HepG2 (cell line): ENCODE results near the gene SELENOH. TPM values are rescaled to one million over a fixed set of nuclear protein-coding genes. Genes with fewer than 3 reads are reported as not detected.

Experiments used
- ARID5B ChIP-seq: IDR thresholded peaks from 2 replicates; pipeline ENCODE4 v1.4.0; 2020; ENCODE audit warnings: mild to moderate bottlenecking, missing genetic modification reagents
- ATF5 ChIP-seq: sonication (generic); formaldehyde crosslinking; IDR thresholded peaks from 2 replicates; pipeline ENCODE4 v1.4.0; 2020; ENCODE audit warnings: mild to moderate bottlenecking, low read depth, missing genetic modification reagents
- BORCS8-MEF2B ChIP-seq: sonication (generic); formaldehyde crosslinking; IDR thresholded peaks from 2 replicates; pipeline ENCODE4 v1.8.0; 2022; ENCODE audit warnings: mild to moderate bottlenecking, missing genetic modification reagents
- CTCF ChIP-seq: sonication (generic); formaldehyde crosslinking; IDR thresholded peaks from 2 replicates; pipeline ENCODE4 v1.5.0; 2020; ENCODE audit warnings: mild to moderate bottlenecking, missing genetic modification reagents, moderate library complexity
- ERF ChIP-seq: IDR thresholded peaks from 2 replicates; pipeline ENCODE4 v1.6.1; 2018; ENCODE audit warnings: missing biosample characterization, missing genetic modification reagents
- GFI1 ChIP-seq: sonication (generic); formaldehyde crosslinking; IDR thresholded peaks from 2 replicates; pipeline ENCODE4 v1.5.0; 2020; ENCODE audit warnings: missing genetic modification reagents, mild to moderate bottlenecking, borderline replicate concordance
- KAT7 ChIP-seq: IDR thresholded peaks from 2 replicates; pipeline ENCODE4 v1.6.1; 2018; ENCODE audit warnings: borderline replicate concordance, missing compliant biosample characterization
- RARA ChIP-seq: IDR thresholded peaks from 2 replicates; pipeline ENCODE4 v1.6.1; 2016; ENCODE audit warnings: missing genetic modification reagents, missing compliant biosample characterization
- ZGPAT ChIP-seq: IDR thresholded peaks from 2 replicates; pipeline ENCODE4 v1.6.1; 2016; ENCODE audit warnings: mild to moderate bottlenecking
- ZNF224 ChIP-seq: sonication (generic); formaldehyde crosslinking; IDR thresholded peaks from 2 replicates; pipeline ENCODE4 v1.5.0; 2020; ENCODE audit warnings: mild to moderate bottlenecking, missing genetic modification reagents
- ZNF430 ChIP-seq: sonication (generic); formaldehyde crosslinking; IDR thresholded peaks from 2 replicates; pipeline ENCODE4 v1.9.0; 2021; ENCODE audit warnings: mild to moderate bottlenecking, missing genetic modification reagents
- ZNF512B ChIP-seq: sonication (generic); formaldehyde crosslinking; IDR thresholded peaks from 2 replicates; pipeline ENCODE4 v1.5.1; 2020; ENCODE audit warnings: missing genetic modification reagents, mild to moderate bottlenecking, borderline replicate concordance
- ZNF616 ChIP-seq: sonication (generic); formaldehyde crosslinking; IDR thresholded peaks from 2 replicates; pipeline ENCODE4 v1.5.0; 2020; ENCODE audit warnings: low read depth, mild to moderate bottlenecking, missing genetic modification reagents
- ZNF879 ChIP-seq: sonication (generic); formaldehyde crosslinking; IDR thresholded peaks from 2 replicates; pipeline ENCODE4 v1.8.1; 2023; ENCODE audit warnings: missing genetic modification reagents
- polyA plus RNA-seq, 8 experiments: library from polyadenylated mRNA; depleted of rRNA in 3 of 8; stranded (reverse) in 7 of 8; unstranded in 1 of 8; fragments of >200 nt; fragmentation: Illumina TruSeq in 4 of 8; extraction: Trizol in 4 of 8; gene quantifications; 2 replicates each; pipeline versions ENCODE4 v1.2.1 to v1.2.3, GENCODE V29; 2011 to 2016; ENCODE audit warnings: low read depth in 4 of 8, missing spikeins in 1 of 8, mixed read lengths in 1 of 8; ENCODE audit not compliant: insufficient read depth in 1 of 8
- total RNA-seq, 5 experiments: library from RNA; depleted of rRNA; stranded (reverse); fragments of >200 nt; fragmentation: Illumina TruSeq; extraction: Trizol; gene quantifications; 2 replicates each; pipeline ENCODE4 v1.2.3, GENCODE V29; 2016; ENCODE audit warnings: low read depth in 1 of 5

Gene SELENOH
- total and polyA plus RNA-seq, 2 of the 13 experiments (the other 11 are each of a cell fraction or from before 2014, with no cell fraction given), result 27.2 to 77.4 TPM

- TF ChIP-seq ERF (peak; percentile 75), ZNF879 (CRISPR knock-in tag) (no peak), RARA (CRISPR knock-in tag) (peak; percentile 2), ZNF430 (CRISPR knock-in tag) (no peak), KAT7 (CRISPR knock-in tag) (peak; percentile 51; the same call in 1 of the 2 replicates), ZNF512B (no peak), ZGPAT (peak; percentile 80), ARID5B (CRISPR knock-in tag) (0 out of 2 replicates have a peak, but pooled peaks have one; percentile 25), ATF5 (CRISPR knock-in tag) (no peak), ZNF616 (peak; percentile 88; the same call in 1 of the 2 replicates), CTCF (peak; percentile 10; the same call in 1 of the 2 replicates), BORCS8-MEF2B (CRISPR knock-in tag) (peak; percentile 82), GFI1 (CRISPR knock-in tag) (peak; percentile 55; the same call in 1 of the 2 replicates), ZNF224 (CRISPR knock-in tag) (0 out of 2 replicates have a peak, but pooled peaks have one; percentile 62)
These were observed at the start of gene SELENOH (continued) for GRCh38 chr11:57741132-57742086.
